ENCODE results near the gene STX18.
"Not testable (repeated sequence)": the region's sequence is repeated elsewhere in the genome, so short reads cannot be mapped to it uniquely, and the experiment has no call there.

STX18 gene

DNA sequence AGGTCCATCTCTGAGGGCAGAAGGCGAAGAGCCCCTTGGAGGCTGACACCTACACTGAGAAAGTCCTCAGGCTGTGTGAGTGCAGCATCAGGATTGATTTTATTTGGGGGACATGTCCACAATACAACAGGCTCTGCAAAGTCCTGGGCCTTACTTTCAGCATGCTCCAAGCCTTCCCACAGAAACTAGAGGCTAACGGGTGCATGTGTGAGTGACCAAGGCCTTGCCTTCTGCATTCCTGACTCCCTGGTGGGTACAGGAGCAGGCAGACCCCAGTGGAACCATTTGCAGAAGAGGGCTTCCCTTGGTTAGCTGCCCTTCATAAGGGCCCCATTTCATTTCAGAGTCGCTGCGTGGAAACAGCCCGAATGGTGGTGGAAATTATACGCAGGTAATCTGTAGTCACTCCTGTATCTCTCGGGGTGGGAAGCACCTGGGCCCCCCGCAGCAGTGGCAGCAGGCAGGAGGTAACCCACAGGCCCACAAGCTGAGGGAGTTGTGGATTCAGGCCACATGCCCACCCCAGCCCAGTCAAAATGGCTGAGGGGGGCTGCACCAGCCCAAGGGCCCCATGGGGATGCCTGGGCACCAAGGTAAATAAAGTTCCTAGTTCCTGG is 117.2 kb downstream of the STX18 start:
- no peak for FAIRE-seq
- no peak for DNase-seq (ENCODE audit: insufficient read length, low spot score)

DNA sequence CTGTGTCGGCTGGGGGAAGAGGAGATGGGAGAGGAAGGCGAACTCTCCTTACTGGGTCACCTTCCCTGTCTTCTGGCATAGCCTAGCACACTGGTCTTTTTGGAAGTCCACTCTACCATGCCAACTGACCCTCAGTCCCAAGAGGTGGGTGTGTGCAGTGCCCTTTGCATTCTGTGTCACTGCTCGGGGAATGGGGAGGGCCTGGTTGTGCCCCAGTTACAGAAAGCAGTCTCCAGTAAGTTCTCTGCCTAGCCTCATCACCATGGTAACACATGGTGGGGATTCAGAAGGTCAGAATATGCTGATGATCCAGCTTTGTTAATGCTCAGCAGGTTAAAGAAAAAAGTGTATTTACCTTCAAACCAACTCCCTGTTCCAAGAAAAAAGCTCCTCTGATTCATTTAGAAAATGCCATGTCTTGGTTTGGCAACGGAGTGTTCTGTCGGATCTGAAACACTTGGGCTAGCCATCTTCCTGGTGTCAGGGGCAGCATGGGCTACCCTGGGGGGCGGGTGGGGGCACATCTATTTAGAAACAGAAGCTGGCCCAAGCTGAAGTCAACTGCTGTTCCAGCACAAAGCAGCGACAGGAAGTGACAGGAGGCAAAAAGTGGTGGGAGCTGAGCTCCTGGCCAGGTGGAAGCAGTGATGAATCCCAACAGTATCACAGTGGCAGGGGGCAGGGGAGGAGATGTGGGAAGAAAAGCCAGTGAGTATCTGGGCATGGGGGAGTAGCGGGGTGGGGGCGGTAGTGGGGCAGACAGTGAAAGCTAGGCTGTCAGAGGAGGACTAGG is 117.9 kb downstream of the STX18 start:
- FAIRE-seq (no peak), DNase-seq (ENCODE audit: insufficient read length, low spot score) (no peak)

DNA sequence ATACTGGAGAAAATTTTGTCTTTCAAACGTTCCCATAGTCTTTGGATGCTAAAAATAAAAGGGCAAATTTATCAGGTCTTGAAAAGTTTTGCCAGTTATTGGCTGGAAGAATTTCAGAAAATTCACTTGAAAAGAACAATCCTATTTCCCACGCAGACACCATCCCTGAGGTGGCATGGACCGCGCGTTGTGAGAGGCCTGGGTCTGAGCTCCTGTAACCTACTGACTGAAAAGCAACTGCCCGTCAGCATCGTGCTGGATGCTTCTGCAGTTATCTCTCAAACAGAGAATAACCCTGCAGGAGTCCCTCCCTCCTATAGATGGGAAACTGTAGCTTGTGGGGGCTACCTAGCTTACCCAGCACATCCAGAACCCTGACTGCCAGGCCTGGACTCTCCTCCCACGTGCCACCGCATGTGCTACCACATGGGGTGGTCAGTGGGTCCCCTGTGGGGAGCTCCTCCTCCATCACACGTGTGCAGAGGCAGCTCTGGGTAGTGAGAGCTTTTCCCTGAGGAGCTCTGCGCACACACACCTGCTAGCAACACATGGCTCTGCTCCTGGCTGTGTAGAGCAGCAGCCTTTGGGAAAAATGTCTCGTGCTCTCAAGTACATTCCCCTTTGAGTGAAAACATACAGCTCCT is 118.9 kb downstream of the STX18 start:
- FAIRE-seq (no peak), DNase-seq (ENCODE audit: insufficient read length, low spot score) (no peak)

DNA sequence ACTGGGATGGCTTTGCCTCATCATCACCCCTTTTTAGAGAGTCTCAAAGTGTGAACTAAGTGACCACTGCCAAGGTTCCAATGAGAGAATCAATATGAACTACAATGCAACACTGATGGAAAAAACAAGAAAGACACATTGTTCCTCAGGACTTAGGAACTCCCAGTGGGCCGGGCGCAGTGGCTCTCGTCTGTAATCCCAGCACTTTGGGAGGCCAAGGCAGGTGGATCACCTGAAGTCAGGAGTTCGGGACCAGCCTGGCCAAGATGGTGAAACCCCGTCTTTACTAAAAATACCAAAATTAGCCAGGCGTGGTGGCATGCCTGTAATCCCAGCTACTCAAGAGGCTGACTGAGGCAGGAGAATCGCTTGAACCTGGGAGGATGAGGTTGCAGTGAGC is 119.7 kb downstream of the STX18 start:
- not testable (repeated sequence) for FAIRE-seq; DNase-seq (ENCODE audit: insufficient read length, low spot score)

DNA sequence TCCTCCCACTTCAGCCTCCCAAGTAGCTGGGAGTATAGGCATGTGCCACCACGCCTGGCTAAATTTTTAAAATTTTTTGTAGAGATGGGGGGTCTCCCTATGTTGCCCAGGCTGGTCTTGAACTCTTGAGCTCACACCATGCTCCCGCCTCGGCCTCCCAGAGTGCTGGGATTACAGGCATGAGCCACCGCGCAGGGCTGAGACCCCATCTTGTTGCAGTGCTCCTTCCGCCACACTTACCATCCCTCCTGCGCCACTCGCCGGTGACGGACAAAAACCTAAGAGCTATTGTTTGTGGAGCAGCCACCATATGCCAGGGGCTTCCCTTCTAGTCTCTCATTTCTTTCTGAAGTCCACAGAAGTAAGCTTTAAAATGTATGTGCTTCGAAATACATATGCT is 120.5 kb downstream of the STX18 start:
- DNase-seq (ENCODE audit: insufficient read length, low spot score), result no peak
- no peak for FAIRE-seq

DNA sequence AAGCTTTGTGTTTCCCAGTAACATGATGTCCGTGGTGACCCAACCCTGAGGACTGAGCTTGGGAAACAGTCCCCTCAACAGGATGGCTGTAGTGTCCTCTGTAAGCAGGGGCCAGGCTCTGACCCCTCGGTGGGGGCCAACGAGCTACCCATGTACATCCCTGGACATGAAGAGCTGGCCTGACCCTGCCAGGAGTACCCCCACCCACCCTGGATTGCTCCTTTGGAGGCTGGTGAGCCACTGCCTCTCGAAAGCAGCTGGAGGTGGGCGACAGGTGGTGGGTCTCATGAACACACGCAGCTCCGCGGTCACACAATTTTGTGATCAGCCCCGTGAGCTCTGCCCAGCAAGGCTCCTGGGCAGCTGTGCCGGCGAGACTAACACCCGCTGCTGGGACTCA is 121.4 kb downstream of the STX18 start:
- DNase-seq (ENCODE audit: insufficient read length, low spot score), result no peak
- FAIRE-seq, result no peak

DNA sequence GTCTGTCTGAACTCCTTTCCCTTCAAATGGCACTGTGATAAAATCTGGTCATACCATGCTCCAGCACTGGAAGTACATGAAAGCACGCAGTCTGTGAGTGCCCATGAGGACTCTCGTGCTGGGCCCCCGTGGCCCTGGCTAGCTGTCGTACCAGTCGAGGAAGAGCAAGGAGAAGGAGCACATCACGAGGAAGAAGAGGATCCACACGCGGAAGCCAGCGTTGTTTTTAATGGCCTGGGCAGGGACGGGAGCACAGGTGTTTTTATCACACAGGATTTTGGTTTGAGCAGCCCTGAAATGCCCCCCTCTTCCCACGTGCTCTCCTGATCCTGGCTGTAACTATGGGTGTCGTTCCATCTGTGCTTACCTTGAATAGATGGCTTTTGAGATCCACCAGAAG is 122.0 kb downstream of the STX18 start:
- DNase-seq (ENCODE audit: insufficient read length, low spot score) (no peak), FAIRE-seq (no peak)

DNA sequence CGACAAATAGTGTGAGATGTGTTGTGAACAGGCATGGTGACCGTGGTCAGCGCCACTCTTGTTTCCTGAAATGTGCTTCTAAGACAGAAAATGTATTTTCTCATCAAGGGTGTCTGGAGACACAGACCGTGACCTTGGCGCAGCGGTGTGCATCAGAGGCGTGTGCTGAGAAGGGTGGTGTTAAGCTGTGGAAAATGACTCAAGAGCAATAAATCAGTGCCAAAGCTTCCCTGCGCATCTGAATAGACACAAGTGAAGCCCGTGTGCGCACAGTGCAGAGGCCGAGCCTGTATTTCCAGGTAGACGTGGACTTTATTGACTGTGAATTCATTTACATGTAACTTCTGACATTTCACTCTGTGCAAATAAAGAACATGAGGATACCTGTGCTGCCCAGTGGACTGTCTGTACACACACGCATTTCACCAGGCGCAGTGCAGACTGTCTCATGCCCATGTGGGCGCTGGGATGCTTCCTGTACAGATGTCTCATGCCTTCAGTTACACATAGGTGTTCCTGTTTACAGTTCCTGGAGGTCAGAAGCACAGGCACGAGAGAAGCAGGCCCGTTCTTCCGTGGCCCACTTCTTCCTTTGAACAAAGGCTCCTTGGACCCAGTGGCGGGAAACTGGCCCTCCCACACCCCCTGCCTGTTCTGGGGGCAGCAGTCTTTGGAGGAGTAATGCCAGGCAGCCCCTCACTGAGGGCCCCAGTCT is 123.0 kb downstream of the STX18 start:
- DNase-seq (ENCODE audit: insufficient read length, low spot score) (no peak), FAIRE-seq (no peak)

DNA sequence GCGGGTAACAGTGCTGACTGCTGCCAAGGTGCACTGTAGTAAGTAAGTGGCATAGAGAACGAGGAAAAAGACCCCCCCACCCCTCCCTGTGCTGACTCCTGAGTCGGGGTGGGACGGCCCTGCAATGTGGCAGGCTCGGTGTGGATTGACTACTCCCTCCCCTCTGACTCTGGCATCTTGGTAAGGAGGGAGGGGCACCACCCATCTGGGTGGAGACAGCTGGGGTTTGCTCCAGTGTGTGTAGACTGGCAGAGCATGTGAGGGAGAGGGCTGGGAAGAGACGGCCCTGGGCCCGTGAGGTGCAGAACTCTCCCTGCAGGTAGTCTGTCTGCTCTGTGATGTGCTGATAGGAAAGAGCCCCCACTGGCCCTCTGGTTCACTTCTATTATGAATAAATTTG is 124.0 kb downstream of the STX18 start:
- FAIRE-seq, result no peak
- DNase-seq (ENCODE audit: insufficient read length, low spot score), result no peak

DNA sequence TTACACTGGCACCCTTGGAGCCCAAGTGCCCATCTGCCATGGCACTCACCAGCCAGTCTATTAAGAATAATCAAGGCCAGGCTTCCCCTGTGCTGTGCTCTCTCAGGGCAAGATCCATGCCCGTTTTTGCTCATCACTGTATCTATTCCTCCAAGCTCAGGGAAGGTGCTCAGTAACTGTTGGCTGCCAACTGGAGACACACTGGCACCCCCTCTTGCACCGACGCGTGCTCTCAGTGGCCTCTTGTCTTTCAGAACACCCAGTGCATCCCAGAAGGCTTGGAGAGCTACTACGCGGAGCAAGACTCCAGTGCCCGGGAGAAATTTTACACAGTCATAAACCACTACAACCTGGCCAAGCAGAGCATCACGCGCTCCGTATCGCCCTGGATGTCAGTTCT is 124.9 kb downstream of the STX18 start:
- FAIRE-seq, result no peak
- DNase-seq (ENCODE audit: insufficient read length, low spot score), result no peak

DNA sequence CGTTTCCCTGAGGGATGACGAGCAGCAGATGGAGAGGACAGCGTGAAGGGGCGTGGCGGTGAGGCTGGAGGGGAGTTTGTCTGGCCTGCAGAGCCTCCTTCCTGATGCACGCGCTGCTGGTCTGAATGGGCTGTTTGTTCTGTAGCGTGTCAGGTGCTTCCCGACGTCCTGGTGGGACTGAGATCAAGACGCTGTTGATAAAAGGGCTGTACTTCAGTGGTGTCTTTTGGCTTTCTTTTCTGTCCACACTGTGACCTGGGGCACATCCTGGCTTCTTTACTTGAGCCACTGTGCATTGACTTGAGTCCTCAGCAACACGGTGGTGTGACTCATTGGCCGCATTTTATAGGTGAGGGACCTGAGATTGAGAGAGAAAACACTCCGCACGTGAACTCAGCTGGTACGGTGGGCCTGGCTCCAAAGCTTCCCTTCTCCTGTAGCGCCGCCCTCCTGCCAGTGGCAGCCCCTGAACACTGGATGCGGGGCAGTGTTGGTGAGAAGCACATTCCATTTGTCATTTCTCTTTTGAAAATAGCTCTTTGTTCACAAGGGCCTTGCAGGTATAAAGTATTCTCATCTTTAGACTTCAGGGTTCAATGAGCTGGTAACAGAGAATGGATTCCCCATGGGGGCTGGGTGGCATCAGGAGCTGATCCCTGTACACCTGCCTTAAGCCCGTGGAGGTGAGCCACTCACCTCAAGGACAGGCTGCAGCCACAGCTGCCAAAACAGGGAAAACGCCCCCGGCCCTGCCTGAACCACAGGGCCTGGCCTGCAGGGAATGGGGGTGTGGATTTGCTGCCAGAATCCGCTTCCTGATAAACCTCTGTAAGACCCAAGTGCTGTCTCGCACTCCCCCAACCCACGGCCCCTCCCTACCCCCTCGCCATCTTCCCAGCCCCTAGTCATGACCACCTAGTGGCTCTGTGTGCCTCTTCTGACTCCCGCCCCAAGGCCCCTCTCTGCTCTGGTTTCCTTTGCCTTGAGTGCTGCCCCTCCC is 125.7 kb downstream of the STX18 start:
- FAIRE-seq, result no peak
- no peak for DNase-seq (ENCODE audit: insufficient read length, low spot score)

DNA sequence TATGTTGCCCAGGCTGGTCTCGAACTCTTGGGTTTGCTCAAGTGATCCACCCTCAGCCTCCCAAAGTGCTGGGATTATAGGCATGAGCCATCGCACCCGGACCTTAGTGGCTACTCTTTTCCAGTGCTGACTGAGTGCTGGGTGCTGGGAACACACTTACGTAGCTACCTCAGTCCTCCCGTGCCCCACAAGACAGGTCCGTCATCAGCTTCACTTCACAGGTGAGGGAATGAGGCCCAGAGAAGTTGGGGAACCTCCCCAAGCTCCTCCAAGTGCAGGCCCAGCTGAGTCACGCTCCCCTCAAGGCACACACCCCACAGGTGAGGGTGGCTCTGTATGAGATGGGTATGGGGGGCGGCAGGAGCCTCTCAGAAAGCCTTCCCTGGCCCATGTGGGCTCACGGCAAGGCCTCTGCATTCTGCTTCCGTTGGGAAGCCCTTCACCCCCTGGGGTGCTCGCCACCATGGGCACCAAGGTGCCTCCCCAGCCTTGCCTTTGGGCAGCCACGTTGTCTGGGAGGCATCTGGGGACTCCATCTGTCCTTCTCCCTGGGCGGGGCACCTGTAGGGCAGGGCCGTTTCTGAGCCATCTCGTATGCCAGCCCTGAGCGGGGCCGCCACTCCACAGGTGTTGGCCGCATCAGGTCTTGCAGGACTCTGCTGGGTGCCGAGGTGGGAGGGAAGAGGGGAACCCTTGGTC is 126.6 kb downstream of the STX18 start:
- DNase-seq (ENCODE audit: insufficient read length, low spot score) (no peak), FAIRE-seq (no peak)

DNA sequence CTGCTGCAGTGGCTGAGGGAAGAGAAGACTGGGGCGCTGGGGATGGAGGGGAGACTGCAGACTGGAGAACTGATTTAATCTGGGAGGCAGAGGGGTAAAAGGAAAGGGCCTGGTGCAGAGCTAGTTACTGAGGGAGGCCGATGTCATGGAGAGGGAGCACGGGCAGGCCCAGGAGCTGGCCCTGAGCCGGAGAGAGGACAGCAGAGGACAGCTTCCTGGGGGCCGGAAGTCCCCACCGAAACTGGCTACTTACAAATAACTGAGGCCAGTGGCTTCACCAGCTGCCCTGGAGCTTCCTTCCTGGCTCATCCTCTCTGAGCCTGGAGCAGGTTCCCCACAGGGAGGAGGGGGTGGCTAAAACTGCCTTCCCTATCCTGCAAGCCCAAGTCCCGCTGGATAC is 128.0 kb downstream of the STX18 start:
- DNase-seq (ENCODE audit: insufficient read length, low spot score) (no peak), FAIRE-seq (no peak)

DNA sequence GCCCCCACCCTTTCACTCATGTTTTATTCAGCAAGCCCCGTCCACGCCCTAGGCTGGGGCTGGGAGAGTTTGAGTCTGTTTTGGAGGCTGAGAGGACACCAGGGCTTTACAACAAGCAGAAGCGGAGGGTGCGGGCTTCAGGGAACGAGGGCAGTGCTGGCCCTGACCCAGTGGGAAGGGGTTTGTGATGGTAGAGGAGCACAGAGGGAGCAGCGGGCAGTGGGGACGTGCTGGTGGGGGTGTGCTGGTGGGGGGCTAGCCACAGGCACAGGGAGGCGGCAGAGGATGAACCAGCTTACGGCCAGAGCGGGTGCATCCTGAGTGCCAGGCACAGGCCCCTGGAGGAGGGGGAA is 128.5 kb downstream of the STX18 start:
- no peak for FAIRE-seq
- DNase-seq (ENCODE audit: insufficient read length, low spot score), result no peak

DNA sequence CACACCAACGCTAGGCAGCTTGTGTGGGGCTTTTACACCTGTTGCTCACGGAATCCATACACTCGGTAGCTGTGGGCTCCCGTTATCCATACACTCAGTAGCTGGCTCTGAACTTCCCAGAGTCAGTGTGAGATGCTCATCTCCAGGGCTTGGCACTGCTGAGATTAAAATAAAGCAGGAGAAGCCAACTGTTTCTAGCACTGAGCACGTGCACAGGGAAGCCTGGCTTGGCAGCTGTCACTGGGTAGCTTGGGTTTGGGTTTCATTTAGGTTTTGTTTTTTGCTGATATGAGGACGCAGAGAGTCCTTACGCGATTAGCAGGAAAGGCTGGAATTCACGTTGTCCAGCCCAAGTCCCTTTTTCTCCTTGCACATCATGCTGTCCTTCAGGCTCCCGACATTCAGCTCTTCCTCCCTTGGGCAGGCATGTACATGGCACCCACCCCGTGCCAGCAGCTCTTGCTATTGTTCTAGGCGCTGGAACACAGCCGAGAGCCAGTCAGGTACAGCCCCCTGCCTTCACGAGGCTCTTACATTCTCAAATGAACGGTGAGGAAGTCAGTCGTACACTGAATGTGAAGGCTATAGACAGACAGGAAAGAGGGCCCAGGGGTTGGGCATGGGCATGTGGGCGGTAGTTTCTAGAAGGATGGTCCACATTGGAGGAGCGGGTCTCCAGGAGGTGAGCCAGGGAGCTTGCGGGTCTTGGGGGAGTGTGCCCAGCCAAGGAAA is 129.0 kb downstream of the STX18 start:
- DNase-seq (ENCODE audit: insufficient read length, low spot score) (no peak), FAIRE-seq (no peak)

DNA sequence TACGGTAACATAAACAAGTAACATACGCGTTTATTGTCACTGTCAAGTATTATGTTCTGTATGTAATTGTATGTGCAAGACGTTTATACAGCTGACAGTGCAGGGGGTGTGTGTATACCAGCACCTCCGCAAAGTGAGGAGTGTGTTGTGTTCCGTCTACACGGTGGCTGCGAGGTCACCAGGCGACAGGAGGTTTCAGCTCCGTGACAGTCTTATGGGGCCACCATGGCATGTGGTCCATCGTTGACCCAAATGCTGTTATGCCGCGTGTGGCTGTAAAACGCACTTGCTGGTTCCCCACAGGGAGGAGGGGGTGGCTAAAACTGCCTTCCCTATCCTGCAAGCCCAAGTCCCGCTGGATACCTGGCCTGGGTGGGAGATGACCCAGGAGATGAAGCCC is 129.9 kb downstream of the STX18 start:
- DNase-seq (ENCODE audit: insufficient read length, low spot score) (no peak), FAIRE-seq (no peak)

DNA sequence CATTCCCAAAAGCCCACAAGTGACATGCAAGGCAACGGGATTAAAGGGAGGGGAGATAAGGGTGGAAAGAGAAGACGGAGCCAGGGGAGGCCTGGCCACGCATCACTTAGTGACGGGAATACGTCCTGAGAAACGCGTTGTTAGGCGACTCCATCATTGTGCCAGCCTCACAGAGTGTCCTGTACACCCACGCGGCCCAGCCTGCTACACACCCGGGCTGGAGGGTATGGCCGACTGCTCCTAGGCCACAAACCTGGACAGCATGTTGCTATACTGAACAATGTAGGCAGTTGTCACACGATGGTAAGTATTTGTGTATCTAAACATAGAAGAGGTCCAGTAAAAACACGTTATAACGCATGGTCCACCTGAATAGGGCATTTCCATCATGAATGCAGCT is 131.6 kb downstream of the STX18 start:
- FAIRE-seq, result peak; percentile 55
- DNase-seq (ENCODE audit: insufficient read length, low spot score), result no peak

DNA sequence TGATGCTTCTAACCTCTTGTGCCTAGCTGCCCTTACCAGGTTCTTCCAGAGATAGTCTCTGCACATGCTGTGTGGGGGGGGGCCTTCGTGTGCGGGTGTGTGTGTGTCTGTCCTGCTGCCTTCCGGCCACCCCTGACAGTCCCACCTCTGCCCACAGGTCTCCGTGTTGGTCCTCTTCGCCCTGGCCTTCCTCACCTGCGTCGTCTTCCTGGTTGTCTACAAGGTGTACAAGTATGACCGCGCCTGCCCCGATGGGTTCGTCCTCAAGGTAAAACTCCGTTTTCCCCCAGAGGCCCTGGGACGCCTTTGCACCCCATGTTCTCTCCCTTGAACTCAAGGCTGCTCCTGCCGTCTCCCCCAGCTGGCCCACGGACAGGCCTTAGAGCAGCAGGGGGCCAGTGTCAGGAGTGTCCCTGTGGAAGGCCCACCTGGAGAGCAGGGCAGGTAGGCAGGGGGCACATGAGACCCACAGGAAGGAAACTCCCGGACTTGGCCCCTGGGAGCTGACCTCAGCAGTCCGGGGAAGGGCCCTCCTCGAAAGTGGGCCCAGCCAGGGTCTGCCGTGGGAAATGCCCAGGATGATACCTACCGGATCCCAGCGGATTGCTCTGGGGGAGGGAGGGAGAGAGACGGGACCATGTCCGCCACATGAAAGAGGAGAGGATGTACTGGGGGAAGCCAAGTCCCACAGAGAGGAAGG is 132.3 kb downstream of the STX18 start:
- no peak for FAIRE-seq
- no peak for DNase-seq (ENCODE audit: insufficient read length, low spot score)
